H9 (cell line): ENCODE data around the gene IL31RA. TPM values are rescaled to one million over a fixed set of nuclear protein-coding genes. Genes with fewer than 3 reads are reported as not detected.

Experiments used
- DNase-seq: peaks from one replicate; pipeline ENCODE4 v3.0.0-alpha.2; 2017
- H2AFZ ChIP-seq: one replicate; pipeline ENCODE4 v1.6.1; 2013; ENCODE audit warnings: mild to moderate bottlenecking, low read length, control low read depth, moderate library complexity
- H2AK5ac ChIP-seq: 2 replicates; pipeline ENCODE4 v1.6.1; 2013; ENCODE audit warnings: low read length, control low read depth, mixed read lengths; ENCODE audit not compliant: insufficient read length
- H2BK120ac ChIP-seq: one replicate; pipeline ENCODE4 v1.6.1; 2013; ENCODE audit warnings: low read depth, mild to moderate bottlenecking, low read length, control low read depth, inconsistent platforms; ENCODE audit not compliant: poor library complexity, severe bottlenecking
- H2BK12ac ChIP-seq: 2 replicates; pipeline ENCODE4 v1.6.1; 2013; ENCODE audit warnings: low read length, control low read depth, mixed read lengths, low read depth; ENCODE audit not compliant: insufficient read length
- H2BK15ac ChIP-seq: 2 replicates; pipeline ENCODE4 v1.6.1; 2013; ENCODE audit warnings: low read depth, low read length, control low read depth
- H2BK20ac ChIP-seq: one replicate; pipeline ENCODE4 v1.6.1; 2013; ENCODE audit warnings: low read depth, mild to moderate bottlenecking, low read length, control low read depth, inconsistent platforms; ENCODE audit not compliant: poor library complexity, severe bottlenecking
- H2BK5ac ChIP-seq: 2 replicates; pipeline ENCODE4 v1.6.1; 2013; ENCODE audit warnings: low read length, control low read depth, mixed read lengths; ENCODE audit not compliant: insufficient read length
- H3K14ac ChIP-seq: 2 replicates; pipeline ENCODE4 v1.6.1; 2013; ENCODE audit warnings: low read length, control low read depth; ENCODE audit not compliant: insufficient read depth
- H3K18ac ChIP-seq: 2 replicates; pipeline ENCODE4 v1.6.1; 2013; ENCODE audit warnings: low read depth, mild to moderate bottlenecking, mixed read lengths, low read length, control low read depth; ENCODE audit not compliant: insufficient read length
- H3K23ac ChIP-seq: 2 replicates; pipeline ENCODE4 v1.6.1; 2013; ENCODE audit warnings: low read length, control low read depth, mixed read lengths, low read depth; ENCODE audit not compliant: insufficient read length
- H3K23me2 ChIP-seq: 2 replicates; pipeline ENCODE4 v1.6.1; 2013; ENCODE audit warnings: low read depth, mild to moderate bottlenecking, mixed read lengths, low read length, control low read depth; ENCODE audit not compliant: insufficient read length, poor library complexity, severe bottlenecking
- H3K27ac ChIP-seq: 2 replicates; pipeline ENCODE4 v1.5.1; 2013; ENCODE audit warnings: low read length, control low read depth, mixed read lengths, low read depth; ENCODE audit not compliant: insufficient read length
- H3K27me3 ChIP-seq: 2 replicates; pipeline ENCODE4 v1.6.1; 2013; ENCODE audit warnings: low read length, control low read depth, inconsistent platforms; ENCODE audit not compliant: insufficient read depth
- H3K4ac ChIP-seq: 2 replicates; pipeline ENCODE4 v1.6.1; 2013; ENCODE audit warnings: low read depth, mild to moderate bottlenecking, control low read depth, inconsistent platforms, low read length, moderate library complexity
- H3K4me1 ChIP-seq: 2 replicates; pipeline ENCODE4 v1.6.1; 2013; ENCODE audit warnings: low read length, control low read depth, inconsistent platforms; ENCODE audit not compliant: insufficient read depth
- H3K4me2 ChIP-seq: 2 replicates; pipeline ENCODE4 v1.6.1; 2013; ENCODE audit warnings: low read length, control low read depth, mixed read lengths; ENCODE audit not compliant: insufficient read length, insufficient read depth
- H3K56ac ChIP-seq: 2 replicates; pipeline ENCODE4 v1.6.1; 2013; ENCODE audit warnings: low read depth, mild to moderate bottlenecking, mixed read lengths, low read length, control low read depth; ENCODE audit not compliant: insufficient read length
- H3K79me1 ChIP-seq: 2 replicates; pipeline ENCODE4 v1.6.1; 2013; ENCODE audit warnings: low read depth, mild to moderate bottlenecking, moderate library complexity, low read length, control low read depth, inconsistent platforms; ENCODE audit not compliant: insufficient read depth, poor library complexity, severe bottlenecking
- H3K79me2 ChIP-seq: 2 replicates; pipeline ENCODE4 v1.6.1; 2013; ENCODE audit warnings: low read length, control low read depth, inconsistent platforms; ENCODE audit not compliant: insufficient read depth
- H3K9ac ChIP-seq: 2 replicates; pipeline ENCODE4 v1.6.1; 2013; ENCODE audit warnings: low read length, control low read depth, mixed read lengths; ENCODE audit not compliant: insufficient read length; ENCODE audit errors: extremely low read depth
- H3K9me3 ChIP-seq: one replicate; pipeline ENCODE4 v1.6.1; 2013; ENCODE audit warnings: low read depth, low read length, inconsistent platforms; ENCODE audit not compliant: control insufficient read depth
- H3T11ph ChIP-seq: one replicate; pipeline ENCODE4 v1.6.1; 2013; ENCODE audit warnings: mild to moderate bottlenecking, low read length, control low read depth, inconsistent platforms
- H4K20me1 ChIP-seq: one replicate; pipeline ENCODE4 v1.6.1; 2013; ENCODE audit not compliant: control insufficient read depth, insufficient read length, insufficient read depth
- H4K5ac ChIP-seq: 2 replicates; pipeline ENCODE4 v1.6.1; 2013; ENCODE audit warnings: low read depth, mild to moderate bottlenecking, mixed read lengths, low read length, control low read depth; ENCODE audit not compliant: insufficient read length
- H4K8ac ChIP-seq: replicated peaks from 2 replicates; pipeline ENCODE4 v1.6.1; 2013; ENCODE audit warnings: low read length, control low read depth, mixed read lengths, low read depth; ENCODE audit not compliant: insufficient read length
- H4K91ac ChIP-seq: 2 replicates; pipeline ENCODE4 v1.6.1; 2013; ENCODE audit warnings: low read depth, mild to moderate bottlenecking, moderate library complexity, mixed read lengths, low read length, control low read depth; ENCODE audit not compliant: insufficient read length
- H3K27ac Mint-ChIP-seq, 3 experiments: 2 replicates in 2 of 3; 3 replicates in 1 of 3; pipeline ENCODE4 v1.8.0; 2020 to 2021; ENCODE audit warnings: mixed read lengths in 3 of 3, mild to moderate bottlenecking in 1 of 3, moderate library complexity in 1 of 3
- H3K27me3 Mint-ChIP-seq: 2 replicates; pipeline ENCODE4 v1.8.0; 2021; ENCODE audit warnings: low read depth, mild to moderate bottlenecking, moderate library complexity, mixed read lengths
- H3K36me3 Mint-ChIP-seq, 3 experiments: 2 replicates in 2 of 3; 3 replicates in 1 of 3; pipeline ENCODE4 v1.8.0; 2020 to 2021; ENCODE audit warnings: low read depth in 3 of 3, mixed read lengths in 3 of 3; ENCODE audit not compliant: insufficient read depth in 1 of 3
- H3K4me1 Mint-ChIP-seq, 2 experiments: 2 replicates each; pipeline ENCODE4 v1.8.0; 2020; ENCODE audit warnings: mixed read lengths in 2 of 2
- H3K4me3 Mint-ChIP-seq, 2 experiments: 2 replicates in 1 of 2; 3 replicates in 1 of 2; pipeline ENCODE4 v1.8.0; 2020 to 2021; ENCODE audit warnings: mild to moderate bottlenecking in 2 of 2, mixed read lengths in 2 of 2, moderate library complexity in 1 of 2
- H3K9me3 Mint-ChIP-seq, 2 experiments: 2 replicates in 1 of 2; 3 replicates in 1 of 2; pipeline ENCODE4 v1.8.0; 2020; ENCODE audit warnings: mild to moderate bottlenecking in 2 of 2, mixed read lengths in 2 of 2, moderate library complexity in 1 of 2
- WGBS: extraction: QIAGEN DNeasy Blood & Tissue Kit; methylation state at CpG from one replicate; pipeline ENCODE4 v1.1.7; 2013; ENCODE audit warnings: missing lambda C conversion rate, low lambda C conversion rate, mixed read lengths; ENCODE audit not compliant: insufficient read length; ENCODE audit errors: extremely low coverage; 5-methylcytosine and 5-hydroxymethylcytosine counted together
- total RNA-seq: library from RNA; stranded (reverse); gene quantifications from 2 replicates; pipeline ENCODE4 v1.2.1, GENCODE V29; 2021
- TF ChIP-seq, protein P1 (sequence below): fragments of 200-600 bp; sonication (generic); conservative IDR thresholded peaks from 3 replicates; pipeline ENCODE4 v1.8.0; 2021; ENCODE audit warnings: antibody characterized with exemption, mild to moderate bottlenecking

IL31RA gene
- total RNA-seq, 1 experiment from 2014 or later, result 0.11 TPM

DNA sequence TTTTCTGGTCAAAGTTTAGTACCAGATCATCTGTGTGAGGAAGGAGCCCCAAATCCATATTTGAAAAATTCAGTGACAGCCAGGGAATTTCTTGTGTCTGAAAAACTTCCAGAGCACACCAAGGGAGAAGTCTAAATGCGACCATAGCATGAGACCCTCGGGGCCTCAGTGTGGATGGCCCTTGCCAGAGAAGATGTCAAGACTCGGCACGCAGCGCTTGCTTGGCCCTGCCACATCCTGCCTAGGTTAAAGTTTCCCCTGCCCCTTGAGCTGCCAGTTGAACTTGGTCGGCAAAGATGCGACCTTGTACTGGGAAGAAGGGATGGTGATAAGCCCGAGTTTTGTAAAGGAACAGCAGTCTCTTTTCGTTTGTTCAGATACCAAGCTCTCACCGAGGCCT lies 65.8 kb downstream of the IL31RA start:
- no peak overlapping the region for H4K8ac ChIP-seq
- H3K27me3 ChIP-seq, result no peaks in the 10 kb centered on the region
- no peak overlapping the region for H4K5ac ChIP-seq
- H3K4me2 ChIP-seq, result no peak overlapping the region
- H2BK120ac ChIP-seq, result no peak overlapping the region
- H3K4me1 ChIP-seq, result no peaks in the 10 kb centered on the region
- Mint-ChIP-seq H3K4me3 (no peak overlapping the region), H3K9me3 (no peaks in the 10 kb centered on the region), H3K27me3 (no peaks in the 10 kb centered on the region), H3K36me3 (no peaks in the 10 kb centered on the region), H3K27ac (no peak overlapping the region), H3K4me1 (peaks cover under 1% of the 10 kb centered on the region in 2 experiments; a peak in 1 of 4 replicates)
- no peak overlapping the region for H4K91ac ChIP-seq
- no peak overlapping the region for H2BK5ac ChIP-seq
- no peak overlapping the region for H3K56ac ChIP-seq
- no peak overlapping the region for H2AFZ ChIP-seq
- no CpG with 5 or more reads among the region's 10 CpGs for WGBS
- H2BK20ac ChIP-seq, result no peak overlapping the region
- no peak overlapping the region for H3K14ac ChIP-seq
- H3K4ac ChIP-seq, result no peak overlapping the region
- H3K27ac ChIP-seq, result no peak overlapping the region
- no peaks in the 10 kb centered on the region for H3K79me1 ChIP-seq
- no peaks in the 10 kb centered on the region for H3K23me2 ChIP-seq
- TF ChIP-seq, protein P1, sequence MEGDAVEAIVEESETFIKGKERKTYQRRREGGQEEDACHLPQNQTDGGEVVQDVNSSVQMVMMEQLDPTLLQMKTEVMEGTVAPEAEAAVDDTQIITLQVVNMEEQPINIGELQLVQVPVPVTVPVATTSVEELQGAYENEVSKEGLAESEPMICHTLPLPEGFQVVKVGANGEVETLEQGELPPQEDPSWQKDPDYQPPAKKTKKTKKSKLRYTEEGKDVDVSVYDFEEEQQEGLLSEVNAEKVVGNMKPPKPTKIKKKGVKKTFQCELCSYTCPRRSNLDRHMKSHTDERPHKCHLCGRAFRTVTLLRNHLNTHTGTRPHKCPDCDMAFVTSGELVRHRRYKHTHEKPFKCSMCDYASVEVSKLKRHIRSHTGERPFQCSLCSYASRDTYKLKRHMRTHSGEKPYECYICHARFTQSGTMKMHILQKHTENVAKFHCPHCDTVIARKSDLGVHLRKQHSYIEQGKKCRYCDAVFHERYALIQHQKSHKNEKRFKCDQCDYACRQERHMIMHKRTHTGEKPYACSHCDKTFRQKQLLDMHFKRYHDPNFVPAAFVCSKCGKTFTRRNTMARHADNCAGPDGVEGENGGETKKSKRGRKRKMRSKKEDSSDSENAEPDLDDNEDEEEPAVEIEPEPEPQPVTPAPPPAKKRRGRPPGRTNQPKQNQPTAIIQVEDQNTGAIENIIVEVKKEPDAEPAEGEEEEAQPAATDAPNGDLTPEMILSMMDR, result no peak
- H2BK12ac ChIP-seq, result no peak overlapping the region
- H4K20me1 ChIP-seq, result no peaks in the 10 kb centered on the region
- H3T11ph ChIP-seq, result no peak overlapping the region
- no peak overlapping the region for H2BK15ac ChIP-seq
- no peak overlapping the region for H2AK5ac ChIP-seq
- H3K9ac ChIP-seq, result no peak overlapping the region
- DNase-seq, result no peak
- H3K9me3 ChIP-seq, result no peaks in the 10 kb centered on the region
- no peak overlapping the region for H3K18ac ChIP-seq
- no peak overlapping the region for H3K23ac ChIP-seq
- H3K79me2 ChIP-seq, result no peaks in the 10 kb centered on the region
